Activated CD4-positive, alpha-beta T cell treated with anti-CD3 and anti-CD28 coated beads, Interleukin-2, amount 50 U/mL, for 24 hours (primary cell): ENCODE results near the gene METTL2B.
A peak's percentile ranks its signal among the peaks of the same experiment; 100 is the strongest.
"Not testable (repeated sequence)": the region's sequence is repeated elsewhere in the genome, so short reads cannot be mapped to it uniquely, and the experiment has no call there.

Experiments used
- DNase-seq, 2 donors: peaks; one replicate each; pipeline ENCODE4 v3.0.0-alpha.2; 2020; ENCODE audit warnings: low read depth in 1 of 2, low spot score in 1 of 2

The METTL2B gene

DNA sequence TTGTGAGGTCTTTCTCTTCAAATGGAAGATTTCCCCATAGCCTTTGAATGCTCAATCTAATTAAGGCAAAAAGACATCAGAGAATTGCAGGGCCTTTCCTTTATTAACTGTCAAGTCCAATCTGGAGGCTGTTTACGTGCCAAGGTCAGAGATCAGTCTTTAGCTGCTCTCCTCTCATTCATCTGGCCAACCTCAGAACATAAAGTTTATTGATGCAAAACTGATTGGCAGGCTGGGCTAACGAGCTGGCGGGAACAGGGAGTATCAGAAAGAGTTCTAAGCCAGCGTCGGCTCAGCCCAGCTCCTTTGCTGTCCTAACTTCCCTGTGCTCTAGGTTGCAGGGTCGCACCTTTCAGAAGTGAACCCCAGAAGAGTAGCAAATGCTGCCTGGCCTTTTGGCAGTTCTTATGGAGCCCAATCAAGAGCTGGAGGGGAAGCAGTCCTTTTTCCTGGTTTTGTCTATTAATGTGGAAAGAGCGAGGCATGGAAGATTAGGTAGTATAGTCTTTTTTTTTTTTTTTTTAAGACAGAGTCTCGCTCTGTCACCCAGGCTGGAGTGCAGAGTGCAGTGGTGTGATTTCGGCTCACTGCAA, 47.5 kb downstream of the METTL2B start:
- DNase-seq, result not testable (repeated sequence)

DNA sequence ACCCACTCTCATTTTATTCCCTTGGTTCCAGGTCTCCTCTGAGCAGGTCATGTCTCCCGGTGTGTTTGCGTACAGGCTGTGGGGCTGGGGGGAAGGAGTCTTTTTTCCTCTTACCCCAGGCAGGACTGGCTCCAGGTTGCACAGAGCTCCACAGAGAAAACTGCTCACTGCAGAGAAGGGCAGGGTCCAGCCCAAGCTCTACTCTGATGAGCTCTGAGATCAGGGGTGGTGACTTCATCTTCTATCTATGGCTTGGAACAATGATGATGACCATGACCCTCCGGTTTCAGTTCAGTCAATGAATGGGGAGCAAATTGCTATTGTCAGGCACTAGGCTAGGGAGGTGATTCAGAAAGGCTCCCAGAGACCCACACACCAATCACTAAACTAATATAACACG, 49.0 kb downstream of the METTL2B start:
- DNase-seq, result not testable (repeated sequence)

DNA sequence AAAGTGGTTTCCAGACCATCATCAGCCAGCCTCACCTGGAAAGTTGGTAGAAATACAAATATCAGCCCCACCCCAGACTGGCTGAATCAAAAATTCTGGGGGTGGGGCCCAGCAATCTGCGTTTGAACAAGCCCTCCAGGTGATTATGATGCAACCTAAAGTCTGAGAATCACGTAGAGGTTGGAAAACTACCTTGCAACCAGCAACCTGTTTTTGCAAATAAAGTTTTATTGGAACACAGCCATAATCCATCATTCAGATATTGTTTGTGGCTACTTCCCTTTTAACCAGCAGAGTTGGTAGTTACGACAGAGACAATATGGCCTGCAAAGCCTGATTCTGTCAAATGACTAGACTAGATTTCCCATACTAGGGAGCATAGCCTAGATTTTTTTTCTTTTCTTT, 49.5 kb downstream of the METTL2B start:
- not testable (repeated sequence) for DNase-seq

DNA sequence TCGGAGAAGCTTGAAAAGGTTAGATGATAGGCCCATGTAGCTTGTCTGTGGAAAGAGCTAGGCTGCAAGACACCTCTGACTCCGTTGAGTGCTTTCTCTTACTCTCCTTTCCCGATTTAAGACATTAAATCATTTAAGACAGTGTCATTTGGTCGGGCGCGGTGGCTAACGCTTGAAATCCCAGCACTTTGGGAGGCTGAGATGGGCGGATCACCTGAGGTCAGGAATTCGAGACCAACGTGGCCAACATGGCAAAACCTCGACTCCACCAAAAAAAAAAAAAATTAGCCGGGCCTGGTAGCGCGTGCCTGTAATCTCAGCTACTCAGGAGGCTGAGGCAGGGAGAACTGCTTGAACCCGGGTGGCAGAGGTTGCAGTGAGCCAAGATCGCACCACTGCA, 52.6 kb downstream of the METTL2B start:
- DNase-seq, result not testable (repeated sequence)

DNA sequence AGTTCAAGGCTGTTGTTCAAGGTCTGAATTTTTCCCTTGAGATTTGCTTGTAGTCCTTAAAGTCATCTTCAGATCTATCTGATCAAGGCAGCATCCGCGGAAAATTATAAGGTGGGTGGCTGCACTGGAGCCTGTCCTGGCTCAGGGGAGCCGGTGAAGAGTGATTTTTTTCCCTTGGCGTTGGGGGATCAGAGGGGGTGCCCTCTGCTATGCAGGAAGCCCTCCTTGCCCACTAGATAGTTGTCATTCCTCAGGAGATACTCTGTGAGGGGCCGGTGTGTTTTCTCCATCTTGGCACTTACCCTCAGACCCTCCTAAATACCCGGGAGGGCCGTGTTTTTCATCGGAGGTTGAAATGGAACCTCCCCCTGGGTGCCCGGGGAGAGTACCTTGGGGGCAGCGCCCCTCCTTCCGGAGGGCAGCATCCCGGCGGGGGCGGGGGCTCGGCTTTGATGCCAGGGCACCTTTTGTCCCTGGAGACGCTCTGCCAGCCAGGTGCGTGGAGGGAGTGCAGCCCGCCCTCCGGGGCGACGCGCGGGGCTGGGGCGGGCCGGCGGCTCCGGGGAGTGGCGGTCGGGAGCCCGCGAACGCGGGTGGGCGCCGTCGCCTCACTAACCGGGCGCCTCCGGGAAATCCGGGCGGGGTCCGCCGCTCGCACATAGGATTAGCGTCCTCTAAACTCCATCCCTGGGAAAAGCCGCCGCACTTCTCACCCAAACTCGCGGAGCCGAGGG, 53.7 kb downstream of the METTL2B start:
- peak in 1 of 2 donors; percentile 10 for DNase-seq

DNA sequence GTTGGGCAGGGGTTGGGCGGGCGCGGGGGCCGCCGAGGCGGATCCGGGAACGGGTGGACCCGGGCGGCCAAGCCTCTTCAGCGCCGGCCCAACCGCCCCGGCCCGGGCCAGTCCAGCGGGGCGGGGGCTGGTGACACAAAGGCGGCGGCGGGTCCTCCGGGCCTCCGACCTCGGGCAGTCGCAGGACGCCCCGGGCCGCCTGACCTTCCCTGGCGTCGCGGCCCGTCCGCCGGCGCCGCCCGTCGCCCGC, 54.2 kb downstream of the METTL2B start:
- peak in 1 of 2 donors; percentile 6 for DNase-seq

DNA sequence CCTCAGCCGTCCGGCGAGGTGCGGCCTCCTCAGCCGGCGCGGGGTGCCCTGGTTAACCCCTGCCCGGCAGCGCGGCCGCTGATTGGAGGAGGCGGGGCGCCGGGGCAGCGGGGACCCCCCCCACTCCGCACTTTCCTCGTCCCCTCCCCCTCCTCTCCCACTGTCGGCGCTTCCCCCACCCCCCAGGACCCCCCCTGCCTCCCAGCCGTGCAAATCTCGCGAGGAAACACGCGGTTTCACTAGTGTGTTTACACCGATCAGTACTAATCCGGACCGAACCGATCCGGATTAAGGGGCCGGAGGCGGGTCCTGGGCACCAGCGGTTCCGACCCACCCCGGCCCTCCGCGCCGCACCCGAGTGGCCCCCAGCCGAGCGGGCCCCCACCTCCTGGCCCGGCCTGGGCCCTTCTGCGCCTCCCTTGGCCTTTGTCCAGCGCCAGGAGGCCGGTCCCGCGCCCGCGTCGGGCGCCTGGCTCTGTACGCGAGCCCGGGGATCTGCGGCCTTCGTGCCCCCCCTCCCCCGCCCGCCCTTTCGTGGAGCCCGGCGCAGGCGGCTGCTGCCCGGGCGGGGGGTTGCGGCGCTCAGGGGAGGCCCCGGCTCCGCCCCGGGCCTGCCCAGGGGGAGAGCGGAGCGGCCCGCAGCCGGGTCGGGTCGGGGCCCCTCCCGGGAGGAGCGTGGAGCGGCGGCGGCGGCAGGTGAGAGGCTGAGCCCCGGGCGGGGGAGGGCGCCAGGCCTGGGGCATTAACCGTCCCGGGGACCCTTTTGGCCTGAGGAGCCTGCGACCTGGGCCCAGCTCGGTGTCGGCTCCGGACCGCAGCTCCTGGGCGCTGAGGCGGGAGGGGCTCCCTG, 54.8 kb downstream of the METTL2B start:
- peak; percentile 58 to 75 for DNase-seq

DNA sequence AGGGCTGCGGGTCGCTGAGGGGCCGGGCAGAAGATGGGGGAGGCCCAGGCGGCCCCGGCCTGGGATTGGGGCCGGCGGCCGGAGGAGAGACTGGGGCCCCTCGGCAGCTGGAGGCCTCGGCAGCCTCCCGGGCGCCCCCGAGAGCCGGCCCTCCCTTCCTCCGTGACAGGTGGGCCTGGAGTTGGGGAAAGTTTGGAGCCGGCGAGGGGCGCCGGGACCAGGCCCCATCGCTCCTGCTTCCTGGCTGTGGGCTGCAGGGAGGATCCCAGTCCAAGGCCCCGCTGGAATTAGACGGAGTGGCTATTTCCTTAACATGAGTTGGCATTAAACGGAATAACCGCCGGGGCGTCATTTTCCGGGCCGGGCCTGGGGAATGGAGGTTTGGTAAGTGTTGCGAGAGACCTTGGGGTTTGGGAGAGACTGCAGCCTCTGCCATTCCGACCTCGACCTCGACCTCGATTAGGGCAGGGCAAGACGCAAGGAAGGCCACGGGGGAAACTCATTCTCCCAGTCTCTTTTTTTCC, 55.5 kb downstream of the METTL2B start:
- DNase-seq, result peak; percentile 4 to 11

DNA sequence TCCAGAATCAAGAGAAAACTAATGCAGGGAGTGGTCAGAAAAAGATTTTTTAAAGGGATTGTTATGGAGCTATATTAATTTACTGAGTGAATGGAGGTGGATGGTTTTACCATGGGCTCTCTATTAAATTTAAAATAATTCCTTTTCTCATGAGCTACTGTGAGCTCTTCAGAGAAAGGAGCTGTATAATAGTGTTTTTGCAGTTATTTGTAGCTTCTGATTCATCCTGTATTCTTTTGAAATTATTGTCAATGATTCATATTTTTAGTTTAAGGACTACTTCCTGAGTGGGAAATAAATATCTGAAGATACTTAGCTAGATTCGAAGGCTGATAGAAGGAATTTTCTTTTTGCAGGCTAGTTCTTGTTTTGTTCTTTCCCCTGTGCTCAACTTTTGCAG, 56.4 kb downstream of the METTL2B start:
- DNase-seq, result not testable (repeated sequence)

DNA sequence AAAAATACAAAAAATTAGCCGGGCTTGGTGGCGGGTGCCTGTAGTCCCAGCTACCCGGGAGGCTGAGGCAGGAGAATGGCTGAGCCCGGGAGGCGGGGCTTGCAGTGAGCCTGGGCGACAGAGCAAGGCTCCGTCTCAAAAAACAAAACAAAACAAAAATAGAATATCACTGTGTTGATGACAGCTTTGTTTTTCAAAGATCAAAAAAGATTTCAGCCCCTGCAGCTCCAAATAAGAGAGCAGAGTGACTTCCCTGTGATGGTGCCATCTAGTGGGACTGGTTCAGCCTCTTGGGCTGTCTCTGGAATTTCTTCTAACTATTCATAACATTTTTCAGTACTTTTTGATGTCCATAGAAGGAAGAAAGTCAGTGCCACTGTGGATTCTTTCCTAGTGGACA, 60.9 kb downstream of the METTL2B start:
- DNase-seq, result not testable (repeated sequence)

DNA sequence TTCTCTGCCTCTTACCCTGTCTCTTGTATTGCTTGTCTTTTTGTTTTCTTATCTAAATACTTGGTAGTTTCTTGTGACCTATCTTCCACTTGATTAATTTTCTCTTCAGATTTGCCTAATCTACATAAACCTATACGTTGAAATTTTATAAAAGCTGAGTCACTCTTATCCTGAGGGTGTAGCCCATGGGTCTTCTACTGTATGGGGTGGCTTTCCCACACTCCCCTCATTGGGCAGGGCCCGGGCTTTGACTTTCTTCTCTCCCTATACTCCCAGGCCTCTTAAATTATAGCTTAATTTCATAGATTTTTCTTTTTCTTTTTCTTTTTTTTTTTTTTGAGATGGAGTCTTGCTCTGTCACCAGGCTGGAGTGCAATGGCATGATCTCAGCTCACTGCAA, 66.0 kb downstream of the METTL2B start:
- DNase-seq, result not testable (repeated sequence)

DNA sequence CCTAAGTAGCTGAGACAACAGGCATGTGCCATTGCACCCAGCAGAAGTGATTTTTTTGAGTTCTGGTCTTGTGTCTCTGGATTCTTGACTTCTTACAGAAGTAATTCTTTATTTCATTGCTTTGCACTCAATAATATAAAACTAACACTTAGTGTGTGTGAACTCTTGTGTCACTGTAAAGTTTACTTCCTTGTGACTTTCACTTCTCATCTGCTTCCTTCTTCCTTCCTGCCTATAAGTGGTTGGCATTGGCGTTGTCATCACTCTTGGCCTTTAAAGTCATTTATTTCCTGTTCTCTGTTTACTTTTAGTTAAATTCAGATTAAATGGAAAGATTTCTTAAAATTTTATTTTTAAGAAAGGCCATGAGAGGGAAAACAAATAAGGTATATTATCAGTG, 66.8 kb downstream of the METTL2B start:
- not testable (repeated sequence) for DNase-seq

DNA sequence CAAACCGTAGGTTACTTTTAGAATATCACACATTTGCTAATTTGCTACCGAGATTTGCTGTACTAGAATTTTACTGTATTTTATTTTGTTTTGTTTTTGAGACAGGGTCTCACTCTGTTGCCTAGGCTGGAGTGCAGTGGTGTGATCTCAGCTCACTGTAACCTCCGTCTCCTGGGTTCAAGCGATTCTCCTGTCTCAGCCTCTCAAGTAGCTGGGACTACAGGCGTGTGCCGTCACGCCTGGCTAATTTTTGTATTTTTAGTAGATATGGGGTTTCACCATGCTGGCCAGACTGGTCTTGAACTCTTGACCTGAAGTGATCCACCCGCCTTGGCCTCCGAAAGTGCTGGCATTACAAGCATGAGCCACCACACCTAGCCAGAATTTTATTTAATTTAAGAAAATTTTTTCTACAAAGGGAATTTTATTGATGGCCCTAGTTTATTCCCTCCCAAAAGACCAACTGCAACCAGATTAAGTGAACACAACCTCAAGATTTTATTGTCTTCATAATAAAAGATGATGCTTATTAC, 69.8 kb downstream of the METTL2B start:
- not testable (repeated sequence) for DNase-seq

DNA sequence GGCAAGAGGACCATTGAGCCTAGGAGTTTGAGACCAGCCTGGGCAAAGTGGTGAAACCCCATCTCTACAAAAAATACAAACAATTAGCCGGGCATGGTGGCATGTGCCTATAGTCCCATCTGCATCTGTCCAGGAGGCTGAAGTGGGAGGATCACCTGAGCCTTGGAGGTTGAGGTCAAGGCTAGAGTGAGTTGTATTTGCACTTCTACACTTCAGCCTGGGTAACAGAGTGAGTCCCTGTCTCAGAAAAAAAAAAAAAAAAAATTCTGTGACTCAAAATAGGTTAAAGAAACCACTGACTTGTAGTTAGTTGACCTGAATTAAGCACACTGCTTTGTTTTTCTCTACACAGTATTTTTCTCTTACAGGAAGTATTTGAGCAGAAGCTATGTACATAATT, 74.4 kb downstream of the METTL2B start:
- no peak for DNase-seq

DNA sequence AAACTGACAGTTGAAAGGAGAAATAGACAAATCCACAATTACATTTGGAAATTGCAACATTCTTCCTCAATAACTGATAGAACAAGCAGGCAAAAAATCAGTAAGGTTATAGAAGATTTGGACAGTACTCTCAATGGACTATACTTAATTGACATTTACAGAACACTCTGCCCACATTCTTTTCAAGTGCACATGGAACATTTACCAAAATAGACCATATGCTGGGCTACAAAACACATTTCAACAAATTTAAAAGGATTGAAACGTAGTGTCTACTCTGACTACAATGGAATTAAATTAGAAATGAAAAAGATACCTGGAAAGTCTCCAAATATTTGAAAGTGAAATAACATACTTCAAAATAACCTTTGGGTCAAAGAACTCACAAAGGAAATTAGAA, 77.8 kb downstream of the METTL2B start:
- DNase-seq, result not testable (repeated sequence)
